Small intestine (tissue), 7 donors: ENCODE results near the gene DOCK2. TPM values are rescaled to one million over a fixed set of nuclear protein-coding genes. Genes with fewer than 3 reads are reported as not detected.

Source experiments
- DNase-seq, 2 donors: peaks; one replicate each; pipeline versions ENCODE4 v3.0.0 to v3.0.0-alpha.2; 2013
- FAIRE-seq: peaks from 2 replicates; lab custom pipeline; 2012; peaks lifted over from hg19 to GRCh38; lab: Jason Lieb, UNC
- H3K27ac ChIP-seq, 3 donors: one replicate each; pipeline ENCODE4 v1.5.1; 2013; ENCODE audit warnings: low read length in 2 of 3, mild to moderate bottlenecking in 2 of 3, control low read depth in 1 of 3, inconsistent platforms in 1 of 3, low read depth in 1 of 3, moderate library complexity in 1 of 3
- H3K27me3 ChIP-seq, 3 donors: one replicate each; pipeline ENCODE4 v1.6.1; 2013; ENCODE audit warnings: low read length in 3 of 3, inconsistent platforms in 1 of 3; ENCODE audit not compliant: control insufficient read depth in 3 of 3, insufficient read depth in 3 of 3
- H3K36me3 ChIP-seq, 3 donors: one replicate each; pipeline ENCODE4 v1.6.1; 2013; ENCODE audit warnings: low read length in 3 of 3, inconsistent platforms in 1 of 3, low read depth in 1 of 3, mild to moderate bottlenecking in 1 of 3, moderate library complexity in 1 of 3; ENCODE audit not compliant: control insufficient read depth in 3 of 3, insufficient read depth in 2 of 3
- H3K4me1 ChIP-seq, 3 donors: one replicate each; pipeline ENCODE4 v1.6.1; 2013; ENCODE audit warnings: low read length in 2 of 3, inconsistent platforms in 1 of 3, low read depth in 1 of 3, mild to moderate bottlenecking in 1 of 3, moderate library complexity in 1 of 3; ENCODE audit not compliant: control insufficient read depth in 3 of 3, insufficient read depth in 2 of 3
- H3K4me3 ChIP-seq, 3 donors: one replicate each; pipeline ENCODE4 v1.5.1; 2013; ENCODE audit warnings: low read length in 3 of 3, control low read depth in 1 of 3, inconsistent platforms in 1 of 3, low read depth in 1 of 3, mild to moderate bottlenecking in 1 of 3, moderate library complexity in 1 of 3
- H3K9me3 ChIP-seq, 2 donors: one replicate each; pipeline ENCODE4 v1.6.1; 2013; ENCODE audit warnings: low read depth in 1 of 2, low read length in 1 of 2; ENCODE audit not compliant: control insufficient read depth in 2 of 2, insufficient read depth in 1 of 2
- WGBS, 3 donors: extraction: QIAGEN DNeasy Blood & Tissue Kit; methylation state at CpG; one replicate each; pipeline ENCODE4 v1.1.7; 2013; 5-methylcytosine and 5-hydroxymethylcytosine counted together
- polyA plus RNA-seq, 4 donors: library from polyadenylated mRNA; stranded (reverse) in 3 of 4; unstranded in 1 of 4; fragments of 200-250 nt in 3 of 4; fragments of 120-200 nt in 1 of 4; gene quantifications; one replicate each; pipeline versions ENCODE4 v1.2.1 to v1.2.3, GENCODE V29; 2013
- donor health status: healthy with polysubstance abuse.
- donor health status: control.
- donor health status: control.
- donor health status: Bipolar disorder and iron deficiency.
- donor health status: healthy.

Gene DOCK2
- polyA plus RNA-seq, 4 donors = 1.3 to 5.9 (median 3.0) TPM

- Histone ChIP-seq H3K36me3 (no peaks in the 10 kb centered on the region), H3K9me3 (no peaks in the 10 kb centered on the region), H3K27ac (no peak overlapping the region), H3K4me1 (no peaks in the 10 kb centered on the region), H3K27me3 (peaks cover 0 to 3% (median 0%) of the 10 kb centered on the region in 3 donors), H3K4me3 (no peak overlapping the region)
- WGBS, 3 donors = 69 to 88% (median 84%) methylated on average over 2 of the region's 2 CpGs
- FAIRE-seq (no peak), DNase-seq (no peak)
These were observed 135.2 kb downstream of the DOCK2 start for GRCh38 chr5:169772256-169772655.

GRCh38 chr5:169772688-169773087 is 135.6 kb downstream of the DOCK2 start:
- no peak for FAIRE-seq

GRCh38 chr5:169777159-169777558 is 140.1 kb downstream of the DOCK2 start:
- H3K36me3 ChIP-seq = no peaks in the 10 kb centered on the region
- H3K4me1 ChIP-seq = no peaks in the 10 kb centered on the region
- no peak for DNase-seq
- no peaks in the 10 kb centered on the region for H3K9me3 ChIP-seq
- H3K27me3 ChIP-seq = no peaks in the 10 kb centered on the region
- FAIRE-seq = no peak
- H3K4me3 ChIP-seq = no peak overlapping the region
- 48 to 64% (median 59%) methylated on average over 6 of the region's 6 CpGs for WGBS, 3 donors
- no peak overlapping the region for H3K27ac ChIP-seq

More at GRCh38 chr5:169772688-169773087, 135.6 kb downstream of the DOCK2 start:
- no peak for DNase-seq
- H3K36me3 ChIP-seq = no peaks in the 10 kb centered on the region
- no peaks in the 10 kb centered on the region for H3K4me1 ChIP-seq
- H3K27ac ChIP-seq = no peak overlapping the region
- no peaks in the 10 kb centered on the region for H3K9me3 ChIP-seq
- no peak overlapping the region for H3K4me3 ChIP-seq
- 60 to 68% (median 67%) methylated on average over 6 of the region's 6 CpGs for WGBS, 3 donors
- H3K27me3 ChIP-seq = peaks cover 0 to 3% (median 0%) of the 10 kb centered on the region in 3 donors

DNA sequence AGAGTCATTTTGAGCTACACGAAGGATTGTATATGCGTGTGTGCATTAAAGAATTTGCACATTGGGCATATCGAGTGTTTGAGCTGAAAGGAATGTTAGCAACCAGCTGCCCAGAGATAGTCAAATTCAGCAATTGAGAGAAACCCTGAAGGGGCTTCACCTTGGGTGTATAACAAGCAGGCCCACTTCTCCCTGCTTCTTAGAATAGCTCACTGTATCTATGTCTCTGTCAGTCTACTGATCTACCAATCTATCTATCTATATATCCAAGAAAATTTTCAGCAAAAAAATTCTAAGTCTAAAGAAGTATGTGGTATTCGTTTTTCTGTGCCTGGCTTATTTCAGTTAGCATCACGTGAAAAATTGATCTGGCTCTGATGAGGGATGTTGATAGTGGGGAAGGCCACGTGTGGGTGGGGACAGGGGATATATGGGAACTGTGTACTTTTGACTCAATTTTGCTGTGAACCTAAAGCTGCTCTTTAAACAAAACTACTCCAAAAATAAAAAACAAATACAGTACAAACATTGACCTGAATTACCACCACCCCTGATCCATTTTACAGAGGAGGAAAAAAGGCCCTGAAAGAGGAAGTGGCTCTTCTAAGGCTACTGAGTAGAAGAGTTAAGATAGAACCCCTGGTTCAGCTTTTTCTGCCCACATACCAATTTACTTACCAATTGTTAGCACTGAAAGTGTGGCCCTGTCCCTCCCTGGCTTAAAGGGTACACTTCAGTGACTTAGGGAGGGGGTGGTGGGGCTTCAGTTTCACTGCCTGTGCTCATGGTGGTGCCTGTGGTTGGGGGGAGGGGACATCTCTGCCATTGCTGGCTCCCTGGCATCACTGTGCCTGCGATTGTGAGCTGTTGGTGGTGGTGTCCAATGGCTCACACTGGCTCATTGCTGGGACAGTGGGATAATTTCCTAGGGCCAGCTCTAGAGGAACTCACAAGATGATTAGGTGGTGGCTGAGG is 141.8 kb downstream of the DOCK2 start:
- no peak overlapping the region for H3K27ac ChIP-seq
- 59 to 68% (median 66%) methylated on average over 7 of the region's 7 CpGs for WGBS, 3 donors
- no peaks in the 10 kb centered on the region for H3K4me1 ChIP-seq
- FAIRE-seq (no peak), DNase-seq (no peak)
- H3K9me3 ChIP-seq = no peaks in the 10 kb centered on the region
- H3K36me3 ChIP-seq = no peaks in the 10 kb centered on the region
- H3K27me3 ChIP-seq = no peaks in the 10 kb centered on the region
- no peak overlapping the region for H3K4me3 ChIP-seq

- Histone ChIP-seq H3K36me3 (no peaks in the 10 kb centered on the region), H3K9me3 (no peaks in the 10 kb centered on the region), H3K4me3 (no peak overlapping the region), H3K27ac (no peak overlapping the region), H3K4me1 (no peaks in the 10 kb centered on the region), H3K27me3 (no peaks in the 10 kb centered on the region)
- 63 to 80% (median 68%) methylated on average over 4 to 6 of the region's 6 CpGs for WGBS, 3 donors
- DNase-seq (no peak), FAIRE-seq (no peak)
These were observed 144.6 kb downstream of the DOCK2 start for GRCh38 chr5:169781420-169782345.

DNA sequence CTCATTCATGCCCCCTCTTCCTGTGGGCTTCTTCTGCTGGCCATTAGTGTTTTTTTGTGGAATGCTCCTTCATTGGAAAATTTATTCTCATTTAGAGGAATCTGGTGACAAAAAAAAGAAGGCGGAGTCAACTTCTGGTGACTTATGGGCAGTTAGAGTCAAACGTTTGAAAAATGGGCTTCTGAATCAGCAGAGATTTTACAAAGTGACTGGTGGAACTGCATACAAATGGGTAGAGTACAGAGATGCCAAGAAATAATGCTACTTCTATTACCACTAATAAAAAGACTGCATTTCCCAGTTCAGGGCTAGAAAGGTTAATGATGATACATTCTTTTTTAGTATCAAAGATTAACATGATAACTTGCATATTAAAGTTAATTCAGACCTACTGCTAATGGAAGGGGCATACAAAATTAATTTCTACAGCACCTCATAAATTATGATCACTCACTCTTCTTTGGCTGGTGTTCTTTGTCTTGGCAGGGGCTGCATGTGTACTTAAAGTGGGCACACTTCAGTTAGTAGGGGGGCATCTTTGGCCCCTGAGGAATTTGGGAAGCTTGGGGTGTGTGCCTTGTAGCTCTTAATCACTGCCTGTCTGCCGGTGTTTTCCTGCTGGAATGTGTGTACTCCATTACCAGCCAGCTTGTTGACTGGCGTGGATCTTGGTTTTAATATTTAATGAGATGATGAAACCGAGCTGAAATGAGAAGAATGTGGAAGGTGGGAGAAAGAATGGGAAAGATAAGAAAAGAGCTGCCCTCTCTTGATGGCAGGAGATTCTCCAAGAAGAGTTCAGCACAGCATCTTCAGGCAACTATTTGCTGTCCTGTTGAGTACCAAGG is 148.9 kb downstream of the DOCK2 start:
- FAIRE-seq (no peak), DNase-seq (no peak)
- H3K9me3 ChIP-seq = no peaks in the 10 kb centered on the region
- H3K4me3 ChIP-seq = no peak overlapping the region
- WGBS, 3 donors = 62 to 77% (median 72%) methylated on average over 5 of the region's 5 CpGs
- no peaks in the 10 kb centered on the region for H3K36me3 ChIP-seq
- no peaks in the 10 kb centered on the region for H3K4me1 ChIP-seq
- no peak overlapping the region for H3K27ac ChIP-seq
- no peaks in the 10 kb centered on the region for H3K27me3 ChIP-seq

DNA sequence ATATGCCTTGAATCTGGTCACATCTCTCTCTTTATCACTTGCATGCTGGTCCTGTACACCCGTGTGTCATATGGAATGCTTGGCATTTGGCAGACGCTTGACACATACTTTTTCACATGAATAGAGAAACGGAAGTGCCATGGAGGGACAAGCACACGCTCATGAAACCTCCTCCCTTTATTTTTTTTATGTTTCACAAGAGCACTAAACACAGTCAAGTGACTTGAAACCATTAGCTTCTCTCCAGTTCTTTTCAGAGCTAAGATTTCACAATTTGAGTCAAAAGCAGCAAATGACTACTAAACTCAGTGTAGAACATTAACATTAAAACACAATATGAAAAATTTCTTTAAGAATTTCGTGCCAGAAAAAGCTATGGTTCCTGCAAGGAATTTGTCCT is 151.1 kb downstream of the DOCK2 start:
- no peak overlapping the region for H3K27ac ChIP-seq
- H3K9me3 ChIP-seq = no peaks in the 10 kb centered on the region
- H3K27me3 ChIP-seq = no peaks in the 10 kb centered on the region
- H3K4me3 ChIP-seq = no peak overlapping the region
- 60 to 72% (median 67%) methylated on average over 5 of the region's 5 CpGs for WGBS, 3 donors
- no peaks in the 10 kb centered on the region for H3K36me3 ChIP-seq
- DNase-seq (no peak), FAIRE-seq (no peak)
- H3K4me1 ChIP-seq = no peaks in the 10 kb centered on the region
